Astrocyte of the hippocampus (primary cell): ENCODE measurements around the gene SCAMP3.
"Not testable (repeated sequence)": the region's sequence is repeated elsewhere in the genome, so short reads cannot be mapped to it uniquely, and the experiment has no call there.

Experiments
- DNase-seq: peaks from one replicate; pipeline ENCODE4 v3.0.0; 2011; ENCODE audit warnings: low read depth, low spot score

SCAMP3 gene

GRCh38 chr1:155254714-155255242, 7.4 kb downstream of the SCAMP3 start:
- peak; percentile 55 for DNase-seq

DNA sequence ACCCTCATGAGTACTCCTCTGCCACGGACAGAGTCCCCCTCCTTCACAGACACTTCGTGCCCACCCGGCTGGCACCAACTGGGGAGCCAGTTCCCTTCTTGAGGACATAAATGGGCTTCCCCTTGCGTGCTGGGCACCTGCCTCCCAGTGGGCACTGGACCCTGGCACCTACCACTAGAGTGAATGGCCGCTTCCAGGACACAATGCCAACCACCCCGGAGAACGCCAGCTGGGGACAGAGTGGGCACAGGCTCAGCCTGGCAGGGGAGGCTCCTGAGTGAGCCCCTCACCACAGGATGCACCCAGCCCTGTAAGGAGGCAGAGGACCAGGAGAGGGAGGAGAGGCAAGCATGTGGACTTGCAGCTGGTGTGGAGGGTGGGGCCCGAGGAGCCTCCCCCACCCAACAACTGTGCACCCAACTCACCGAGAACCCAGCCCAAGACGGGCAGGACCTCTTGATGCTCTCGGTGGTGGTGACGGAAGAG, 7.9 kb downstream of the SCAMP3 start:
- DNase-seq, result no peak

GRCh38 chr1:155253797-155254196, 8.4 kb downstream of the SCAMP3 start:
- peak; percentile 34 for DNase-seq

DNA sequence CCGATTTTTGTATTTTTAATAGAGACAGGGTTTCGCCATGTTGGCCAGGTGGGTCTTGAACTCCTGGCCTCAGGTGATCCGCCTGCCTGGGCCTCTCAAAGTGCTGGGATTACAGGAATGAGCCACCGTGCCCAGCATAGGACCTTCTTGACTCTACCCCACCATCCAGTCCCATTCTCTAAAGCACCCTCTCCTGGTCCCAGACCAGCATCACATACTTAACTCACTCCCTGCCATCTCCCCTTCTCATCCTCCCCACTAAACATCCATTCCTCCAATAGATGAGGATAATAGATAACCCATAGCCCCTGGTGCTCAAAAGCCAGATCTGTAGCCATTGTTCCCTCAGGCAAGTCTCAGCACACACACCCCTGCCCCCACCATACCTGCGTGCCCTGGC, 9.0 kb downstream of the SCAMP3 start:
- DNase-seq, result peak; percentile 28

DNA sequence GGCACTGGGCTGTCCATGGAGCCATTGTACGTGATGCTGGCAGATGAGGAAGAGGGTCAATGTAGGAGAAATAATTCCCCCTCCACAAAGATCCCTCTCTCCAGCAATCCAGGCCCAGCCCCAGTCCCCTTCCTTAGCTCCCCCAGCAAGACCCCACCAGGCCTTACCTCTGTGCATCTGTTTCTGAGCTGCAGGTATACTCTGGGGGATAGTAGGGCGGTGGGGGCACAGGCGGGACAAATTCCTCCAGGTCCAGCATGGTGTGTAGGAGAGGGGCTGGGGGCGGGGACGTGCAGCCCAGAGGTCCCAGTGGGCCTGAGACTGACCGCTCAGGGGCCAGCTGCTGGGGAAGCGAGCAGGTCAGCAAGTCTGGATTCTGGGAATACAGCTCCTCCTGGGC, 10.6 kb downstream of the SCAMP3 start:
- no peak for DNase-seq

GRCh38 chr1:155250633-155251449, 11.3 kb downstream of the SCAMP3 start:
- DNase-seq, result peak; percentile 97

DNA sequence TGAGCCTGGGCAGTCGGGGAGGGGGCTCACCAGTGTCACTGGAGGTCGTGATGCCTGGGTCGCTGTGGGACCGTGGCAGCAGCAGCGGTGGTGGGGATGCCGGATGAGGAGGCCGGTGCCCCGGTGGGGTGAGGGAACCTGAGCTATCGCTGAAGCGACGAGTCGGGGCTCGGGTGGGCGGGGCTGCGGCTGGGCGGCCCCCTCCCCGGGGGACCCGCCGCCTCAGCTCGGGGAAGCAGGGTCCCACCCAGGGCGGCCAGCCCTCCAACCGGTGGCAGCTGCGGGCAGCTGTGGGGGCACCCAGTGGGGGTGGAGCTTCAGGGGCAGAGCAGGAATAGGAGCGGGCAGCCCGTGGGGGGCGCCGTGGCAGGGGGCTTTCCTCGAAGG, 11.9 kb downstream of the SCAMP3 start:
- no peak for DNase-seq

GRCh38 chr1:155247667-155248553, 14.2 kb downstream of the SCAMP3 start:
- DNase-seq, result no peak

DNA sequence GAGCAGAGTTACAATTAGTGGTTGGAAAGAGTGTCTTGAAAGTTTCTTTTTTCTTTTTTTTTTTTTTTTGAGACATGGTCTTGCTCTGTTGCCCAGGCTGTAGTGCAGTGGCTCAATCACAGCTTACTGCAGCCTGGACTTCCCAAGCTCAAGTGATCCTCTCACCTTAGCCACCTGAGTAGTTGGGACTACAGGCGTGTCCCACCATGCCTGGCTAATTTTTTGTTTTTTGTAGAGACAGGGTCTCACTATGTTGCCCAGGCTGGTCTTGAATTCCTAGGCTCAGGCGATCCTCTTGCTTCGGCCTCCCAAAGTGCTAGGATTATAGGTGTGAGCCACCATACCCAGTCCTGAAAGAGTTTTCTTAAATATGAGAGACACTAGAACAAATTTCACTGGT, 15.4 kb downstream of the SCAMP3 start:
- DNase-seq, result not testable (repeated sequence)

GRCh38 chr1:155245163-155245524, 17.0 kb downstream of the SCAMP3 start:
- no peak for DNase-seq

GRCh38 chr1:155244368-155245162, 17.6 kb downstream of the SCAMP3 start:
- peak; percentile 99 for DNase-seq

DNA sequence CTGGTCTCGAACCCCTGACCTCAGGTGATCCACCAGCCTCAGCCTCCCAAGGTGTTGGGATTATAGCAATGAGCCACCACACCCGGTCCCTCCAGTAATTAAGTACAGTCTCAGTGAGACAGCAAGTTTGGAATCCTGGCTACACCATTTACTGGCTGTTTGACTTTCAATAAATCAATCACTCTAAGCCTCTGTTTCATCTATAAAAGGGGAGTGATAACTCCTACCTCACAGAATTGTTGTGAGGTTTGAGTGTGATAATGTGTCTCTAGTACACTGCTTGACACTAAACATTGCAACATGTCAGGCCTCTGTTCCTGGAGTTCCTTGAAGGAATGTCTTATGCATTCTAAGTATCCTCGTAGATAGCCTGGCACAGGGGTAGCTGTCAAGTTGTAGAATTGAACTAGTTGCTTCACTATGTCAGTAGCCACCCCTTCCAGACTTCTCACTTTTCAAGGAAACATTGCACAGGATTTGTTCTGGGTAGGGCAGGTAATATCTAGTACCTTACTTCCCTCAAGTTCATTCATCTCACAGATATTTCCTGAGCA, 19.3 kb downstream of the SCAMP3 start:
- no peak for DNase-seq

DNA sequence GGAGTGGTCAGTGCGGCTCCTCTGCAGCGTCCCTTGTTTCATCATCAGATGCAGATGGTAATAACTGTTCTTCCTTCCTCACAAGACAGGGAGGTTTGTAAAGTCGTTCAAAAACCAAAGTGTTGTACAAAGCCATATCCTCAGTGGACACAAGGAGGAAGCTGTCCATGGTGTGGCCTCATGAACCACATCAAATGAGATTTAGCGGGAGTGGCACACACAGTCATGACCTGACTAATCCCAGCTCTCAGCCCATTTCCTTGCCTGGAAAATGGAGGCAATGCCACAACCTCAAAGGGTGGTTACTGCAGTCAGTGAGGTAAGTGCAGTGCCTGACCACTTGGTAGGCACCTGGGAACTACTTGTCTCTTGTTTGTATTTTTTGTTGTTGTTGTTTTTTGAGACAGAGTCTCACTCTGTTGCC, 20.3 kb downstream of the SCAMP3 start:
- DNase-seq, result no peak

DNA sequence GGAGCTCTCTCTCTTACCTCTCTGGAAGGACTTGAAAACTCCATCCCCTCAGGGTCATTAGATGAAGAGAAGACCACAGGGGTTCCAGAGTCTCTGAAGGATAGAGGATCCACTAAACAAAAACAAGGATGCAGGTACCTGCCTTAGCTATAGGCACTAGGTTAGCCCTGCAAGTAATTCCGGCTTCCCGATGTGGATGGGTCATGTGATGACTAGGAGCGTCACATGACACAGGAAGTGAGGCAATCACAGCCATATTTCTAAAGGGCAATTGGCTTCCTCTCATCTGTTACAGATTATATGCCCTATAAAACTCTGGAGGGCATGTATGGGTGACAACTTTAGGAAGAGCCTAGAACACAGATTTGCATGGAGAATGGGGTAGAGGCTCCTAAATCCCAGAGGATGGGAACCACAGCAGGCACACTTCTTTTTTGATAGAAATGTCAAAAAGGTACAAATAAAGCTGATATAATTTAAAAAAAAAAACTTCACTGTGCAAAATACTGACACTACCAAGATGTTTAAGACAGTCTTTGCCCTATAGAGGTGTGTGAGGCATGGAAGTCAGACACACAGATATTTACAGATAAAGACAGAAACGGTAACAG, 21.0 kb downstream of the SCAMP3 start:
- DNase-seq, result peak; percentile 83

- no peak for DNase-seq
Observed at GRCh38 chr1:155236451-155236850, 25.7 kb downstream of the SCAMP3 start.

GRCh38 chr1:155235375-155235774, 26.8 kb downstream of the SCAMP3 start:
- DNase-seq, result not testable (repeated sequence)

- not testable (repeated sequence) for DNase-seq
Observed at GRCh38 chr1:155233502-155233901, 28.7 kb downstream of the SCAMP3 start.

- peak; percentile 95 for DNase-seq
Observed at GRCh38 chr1:155232001-155232978, 29.9 kb downstream of the SCAMP3 start.

- DNase-seq, result not testable (repeated sequence)
Observed at GRCh38 chr1:155231302-155231701, 30.9 kb downstream of the SCAMP3 start.

DNA sequence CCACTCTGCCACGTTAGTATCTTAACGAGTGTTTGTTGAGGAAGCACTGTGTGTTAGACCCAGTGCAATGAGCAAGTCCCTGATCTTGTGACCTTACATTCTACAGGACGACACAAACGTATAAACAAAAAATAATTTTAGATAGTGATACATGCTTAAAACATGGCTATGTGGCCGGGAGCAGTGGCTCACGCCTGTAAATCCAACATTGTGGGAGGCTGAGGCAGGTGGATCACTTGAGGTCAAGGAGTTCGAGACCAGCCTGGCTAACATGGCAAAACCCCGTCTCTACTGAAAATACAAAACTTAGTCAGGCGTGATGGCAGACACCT, 34.1 kb downstream of the SCAMP3 start:
- no peak for DNase-seq
